GM23248 (cell line): ENCODE results near the gene LRRN2. TPM values are rescaled to one million over a fixed set of nuclear protein-coding genes. Genes with fewer than 3 reads are reported as not detected.

Source experiments
- DNase-seq: peaks from one replicate; pipeline ENCODE4 v3.0.0-alpha.2; 2015
- H2AFZ ChIP-seq: fragments of 200-600 bp; sonication (generic); 2 replicates; pipeline ENCODE4 v1.6.1; 2016; ENCODE audit warnings: antibody characterized with exemption
- H3F3A ChIP-seq: fragments of 200-600 bp; sonication (generic); 2 replicates; pipeline ENCODE4 v1.6.1; 2016; ENCODE audit warnings: mild to moderate bottlenecking, antibody characterized with exemption, mixed run types; ENCODE audit not compliant: insufficient read depth
- H3K27ac ChIP-seq: fragments of 200-600 bp; sonication (generic); 2 replicates; pipeline ENCODE4 v1.5.1; 2016; ENCODE audit warnings: mild to moderate bottlenecking
- H3K27me3 ChIP-seq: fragments of 200-600 bp; sonication (generic); replicated peaks from 2 replicates; pipeline ENCODE4 v1.6.1; 2016; ENCODE audit warnings: mild to moderate bottlenecking; ENCODE audit not compliant: insufficient read depth
- H3K36me3 ChIP-seq: fragments of 200-600 bp; sonication (generic); 2 replicates; pipeline ENCODE4 v1.6.1; 2016; ENCODE audit warnings: low read depth, mild to moderate bottlenecking
- H3K4me1 ChIP-seq: fragments of 200-600 bp; sonication (generic); 2 replicates; pipeline ENCODE4 v1.6.1; 2016; ENCODE audit warnings: mild to moderate bottlenecking; ENCODE audit not compliant: insufficient read depth
- H3K4me2 ChIP-seq: fragments of 200-600 bp; sonication (generic); one replicate; pipeline ENCODE4 v1.6.1; 2016; ENCODE audit warnings: mild to moderate bottlenecking; ENCODE audit not compliant: unreplicated experiment
- H3K4me3 ChIP-seq: fragments of 200-600 bp; sonication (generic); 2 replicates; pipeline ENCODE4 v1.5.1; 2016; ENCODE audit warnings: mild to moderate bottlenecking
- H3K79me2 ChIP-seq: fragments of 200-600 bp; sonication (generic); 2 replicates; pipeline ENCODE4 v1.6.1; 2016; ENCODE audit warnings: mild to moderate bottlenecking; ENCODE audit not compliant: insufficient read depth
- H3K9ac ChIP-seq: fragments of 200-600 bp; sonication (generic); 2 replicates; pipeline ENCODE4 v1.6.1; 2016; ENCODE audit warnings: mild to moderate bottlenecking
- H3K9me2 ChIP-seq: fragments of 200-600 bp; sonication (generic); 2 replicates; pipeline ENCODE4 v1.6.1; 2016; ENCODE audit warnings: mixed run types, mild to moderate bottlenecking, moderate library complexity; ENCODE audit not compliant: insufficient read depth
- H3K9me3 ChIP-seq: fragments of 200-600 bp; sonication (generic); one replicate; pipeline ENCODE4 v1.6.1; 2017; ENCODE audit warnings: low read depth
- H4K20me1 ChIP-seq: fragments of 200-600 bp; sonication (generic); 2 replicates; pipeline ENCODE4 v1.6.0; 2016; ENCODE audit not compliant: insufficient read depth
- EZH2 ChIP-seq: fragments of 200-600 bp; sonication (generic); IDR thresholded peaks from 2 replicates; pipeline ENCODE4 v1.6.1; 2018; ENCODE audit warnings: antibody characterized with exemption, mild to moderate bottlenecking; ENCODE audit not compliant: insufficient read depth, poor library complexity, severe bottlenecking
- EZH2phosphoT487 ChIP-seq: fragments of 200-600 bp; sonication (generic); IDR thresholded peaks from 2 replicates; pipeline ENCODE4 v1.6.1; 2018; ENCODE audit warnings: antibody characterized with exemption, moderate library complexity, mild to moderate bottlenecking, low read depth; ENCODE audit not compliant: insufficient read depth
- WGBS, 2 experiments: methylation state at CpG; one replicate each; pipeline ENCODE4 v1.1.6; 2015 to 2017; ENCODE audit warnings: low lambda C conversion rate in 2 of 2, low coverage in 1 of 2; ENCODE audit errors: missing lambda C conversion rate in 2 of 2; 5-methylcytosine and 5-hydroxymethylcytosine counted together
- in situ Hi-C: fragments of 300-500 bp; cut with MboI; formaldehyde crosslinking; loops from 2 replicates; pipeline ENCODE4 v1.15.0; 2020
- polyA plus RNA-seq: library from polyadenylated mRNA; unstranded; fragments of >200 nt; fragmentation: Nextera tagmentation; extraction: Ambion mirVana; gene quantifications from 2 replicates; pipeline ENCODE4 v1.2.1, GENCODE V29; 2016
- total RNA-seq: library from RNA; depleted of rRNA; stranded (reverse); fragments of >200 nt; shearing (Covaris generic); gene quantifications from 2 replicates; pipeline ENCODE4 v1.2.3, GENCODE V29; 2014

Gene LRRN2
- total and polyA plus RNA-seq, 2 experiments from 2014 or later = 0.22 TPM; not detected in 1

DNA sequence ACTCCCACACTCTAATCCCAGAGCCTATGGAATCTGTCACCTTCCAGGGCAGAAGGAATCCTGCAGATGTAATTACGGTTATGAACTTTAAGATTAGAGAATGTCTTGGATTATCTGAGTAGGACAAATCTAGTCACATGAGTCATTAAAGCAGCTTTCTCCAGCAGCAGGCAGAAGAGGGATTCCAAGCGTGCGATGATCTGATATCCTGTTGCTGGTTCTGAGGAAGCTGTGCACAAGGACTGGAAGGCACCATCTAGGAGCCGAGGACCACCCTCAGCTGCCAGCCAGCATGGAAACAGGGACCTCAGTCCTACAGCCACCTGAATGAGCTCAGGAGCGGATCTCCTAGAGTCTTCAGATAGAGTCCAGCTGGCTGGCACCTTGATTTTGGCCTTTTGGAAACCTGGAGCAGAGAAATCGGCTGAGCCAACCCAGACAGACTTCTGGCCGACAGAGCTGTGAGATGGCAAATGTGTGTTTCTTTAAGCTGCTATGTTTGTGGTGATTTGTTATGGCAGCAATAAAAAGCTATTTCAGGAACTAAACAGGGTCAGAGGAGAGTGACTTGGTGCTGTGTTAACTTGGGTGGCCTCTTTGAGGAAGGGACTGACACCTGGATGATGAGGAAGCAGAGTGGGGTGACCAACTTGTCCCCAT, 34.5 kb downstream of the LRRN2 start:
- H3K27me3 ChIP-seq = peaks cover 57% of the 10 kb centered on the region
- WGBS, 2 experiments = 11% methylated on average over 7 of the region's 7 CpGs
- no peaks in the 10 kb centered on the region for H3K36me3 ChIP-seq
- H3K79me2 ChIP-seq = no peaks in the 10 kb centered on the region
- no peaks in the 10 kb centered on the region for H3K4me1 ChIP-seq
- no peak overlapping the region for H3K9ac ChIP-seq
- DNase-seq = peak; percentile 52
- no peak overlapping the region for H3K27ac ChIP-seq
- no peaks in the 10 kb centered on the region for H3K9me3 ChIP-seq
- H4K20me1 ChIP-seq = no peaks in the 10 kb centered on the region
- no peak overlapping the region for H3K4me3 ChIP-seq
- in situ Hi-C loops = no loop called here
- H2AFZ ChIP-seq = no peak overlapping the region
- peaks cover 4% of the 10 kb centered on the region; the same call in 1 of the 2 replicates for H3F3A ChIP-seq
- no peak overlapping the region for H3K4me2 ChIP-seq
- TF ChIP-seq EZH2phosphoT487 (no peak), EZH2 (peak; percentile 30)
- H3K9me2 ChIP-seq = no peaks in the 10 kb centered on the region

DNA sequence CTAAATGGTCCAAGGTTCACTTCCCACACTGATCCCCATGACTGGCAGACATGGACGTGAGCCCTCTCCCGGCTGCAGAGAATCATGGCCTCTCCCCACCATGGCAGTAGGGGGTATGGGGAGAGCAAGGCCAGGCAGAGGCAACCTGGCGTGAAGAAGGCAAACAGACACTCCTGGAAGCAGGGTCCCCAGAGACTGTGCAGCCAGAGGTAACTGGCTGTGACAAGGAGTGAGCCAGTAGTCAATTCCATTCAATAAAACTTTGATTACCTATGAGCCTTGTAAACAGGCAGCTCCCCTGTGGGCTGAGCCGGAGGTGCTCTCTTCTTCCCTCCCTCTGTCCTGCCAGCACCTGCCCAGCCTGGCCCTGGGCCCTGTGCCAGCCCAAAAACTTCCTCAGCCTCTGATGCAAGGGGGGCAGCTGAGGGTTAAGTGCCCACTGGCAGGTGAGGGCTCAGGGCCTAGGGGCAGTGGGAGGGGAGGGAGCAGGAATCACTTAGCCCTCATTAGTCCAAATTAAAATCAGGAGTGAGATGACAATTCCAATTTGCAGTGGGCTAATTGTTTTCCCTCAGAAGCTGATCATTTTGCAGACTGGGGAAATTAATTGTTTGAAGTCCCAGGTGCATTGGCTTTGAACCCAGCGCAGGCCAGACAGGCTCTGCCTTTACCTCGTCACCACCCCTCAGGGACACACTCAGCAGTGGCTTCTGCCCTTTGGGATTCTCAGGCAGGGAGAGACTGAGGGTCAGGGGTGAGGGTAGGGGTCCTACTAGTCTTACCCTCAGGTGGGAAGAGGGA, 35.6 kb downstream of the LRRN2 start:
- H3K27ac ChIP-seq = no peak overlapping the region
- 50 to 52% methylated on average over 6 of the region's 6 CpGs for WGBS, 2 experiments
- H3K9ac ChIP-seq = no peak overlapping the region
- peaks cover 4% of the 10 kb centered on the region; the same call in 1 of the 2 replicates for H3F3A ChIP-seq
- no peak overlapping the region for H3K4me3 ChIP-seq
- H3K9me2 ChIP-seq = no peaks in the 10 kb centered on the region
- TF ChIP-seq EZH2phosphoT487 = no peak
- TF ChIP-seq EZH2 = no peak
- in situ Hi-C loops = no loop called here
- peaks cover 54% of the 10 kb centered on the region for H3K27me3 ChIP-seq
- no peaks in the 10 kb centered on the region for H3K9me3 ChIP-seq
- no peak overlapping the region for H3K4me2 ChIP-seq
- no peaks in the 10 kb centered on the region for H3K4me1 ChIP-seq
- no peaks in the 10 kb centered on the region for H3K36me3 ChIP-seq
- H2AFZ ChIP-seq = no peak overlapping the region
- no peaks in the 10 kb centered on the region for H4K20me1 ChIP-seq
- no peak for DNase-seq
- H3K79me2 ChIP-seq = no peaks in the 10 kb centered on the region

DNA sequence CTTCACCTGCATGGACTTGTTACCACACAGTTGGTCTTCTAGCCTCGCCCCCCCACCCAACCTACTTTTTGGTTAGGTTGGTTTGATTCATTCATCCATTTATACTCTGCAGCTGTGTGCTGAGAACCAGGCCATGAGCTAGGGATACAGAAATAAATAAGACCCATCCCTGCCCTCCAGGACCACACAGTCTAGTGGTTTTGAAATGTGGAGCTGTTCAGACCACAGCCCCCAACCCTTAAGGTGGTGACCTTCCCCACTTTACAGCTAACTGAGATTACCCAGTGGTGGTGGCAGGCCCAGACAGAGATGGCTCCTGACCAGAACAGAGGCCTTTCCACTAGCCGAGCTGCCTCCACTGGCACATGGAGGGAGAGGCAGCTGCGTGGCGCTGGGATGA, 37.0 kb downstream of the LRRN2 start:
- 37 to 41% methylated on average over 4 of the region's 4 CpGs for WGBS, 2 experiments
- Histone ChIP-seq H4K20me1 (no peaks in the 10 kb centered on the region), H3F3A (peaks cover 4% of the 10 kb centered on the region; the same call in 1 of the 2 replicates), H3K9me3 (no peaks in the 10 kb centered on the region), H3K4me1 (no peaks in the 10 kb centered on the region), H3K9ac (no peak overlapping the region), H3K9me2 (no peaks in the 10 kb centered on the region), H3K79me2 (no peaks in the 10 kb centered on the region), H3K27ac (no peak overlapping the region), H3K4me2 (no peak overlapping the region), H2AFZ (no peak overlapping the region), H3K36me3 (no peaks in the 10 kb centered on the region), H3K4me3 (no peak overlapping the region), H3K27me3 (peaks cover 49% of the 10 kb centered on the region)
- in situ Hi-C loops = no loop called here
- TF ChIP-seq EZH2phosphoT487 (no peak), EZH2 (no peak)
- no peak for DNase-seq

DNA sequence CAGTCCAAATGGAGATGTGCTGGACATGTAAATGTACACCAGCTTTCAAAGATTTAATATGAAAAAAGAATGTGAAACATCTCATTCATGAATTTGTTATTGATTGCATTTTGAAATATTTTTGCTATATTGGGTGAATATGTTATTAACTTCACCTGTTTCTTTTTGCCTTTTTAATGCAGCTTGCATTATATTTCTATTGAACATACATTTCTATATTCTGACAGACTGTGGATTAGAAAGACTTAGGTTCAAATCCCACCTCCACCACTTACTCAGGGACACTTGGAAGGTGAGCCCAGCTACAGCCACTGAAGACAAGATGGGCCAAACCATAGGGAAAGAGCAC, 37.8 kb downstream of the LRRN2 start:
- H3K9me2 ChIP-seq = no peaks in the 10 kb centered on the region
- H3K4me3 ChIP-seq = no peak overlapping the region
- peaks cover 4% of the 10 kb centered on the region; the same call in 1 of the 2 replicates for H3F3A ChIP-seq
- H3K4me2 ChIP-seq = no peak overlapping the region
- H3K36me3 ChIP-seq = no peaks in the 10 kb centered on the region
- H2AFZ ChIP-seq = no peak overlapping the region
- H3K9me3 ChIP-seq = no peaks in the 10 kb centered on the region
- DNase-seq = no peak
- no peaks in the 10 kb centered on the region for H3K4me1 ChIP-seq
- no peaks in the 10 kb centered on the region for H4K20me1 ChIP-seq
- H3K27me3 ChIP-seq = peaks cover 49% of the 10 kb centered on the region
- H3K27ac ChIP-seq = no peak overlapping the region
- no peak for TF ChIP-seq EZH2
- TF ChIP-seq EZH2phosphoT487 = no peak
- H3K79me2 ChIP-seq = no peaks in the 10 kb centered on the region
- H3K9ac ChIP-seq = no peak overlapping the region
- in situ Hi-C loops = no loop called here
